Skeletal muscle satellite cell (primary cell): ENCODE results near the gene ACAP1.

Experiments
- H3K27me3 ChIP-seq: 2 replicates; pipeline ENCODE4 v1.7.0; 2013; ENCODE audit warnings: low read length; ENCODE audit not compliant: control insufficient read depth, insufficient read depth
- H3K36me3 ChIP-seq: 2 replicates; pipeline ENCODE4 v1.7.0; 2013; ENCODE audit warnings: mild to moderate bottlenecking, control low read depth, low read length; ENCODE audit not compliant: insufficient read depth
- H3K4me1 ChIP-seq: 2 replicates; pipeline ENCODE4 v1.7.0; 2013; ENCODE audit warnings: low read length; ENCODE audit not compliant: control insufficient read depth, insufficient read depth
- H3K4me2 ChIP-seq: 2 replicates; pipeline ENCODE4 v1.7.0; 2013; ENCODE audit warnings: mild to moderate bottlenecking, low read length
- H3K4me3 ChIP-seq: 2 replicates; pipeline ENCODE4 v1.7.0; 2013; ENCODE audit warnings: low read length
- H3K9ac ChIP-seq: 2 replicates; pipeline ENCODE4 v1.7.0; 2013; ENCODE audit warnings: mild to moderate bottlenecking, low read depth, low read length, moderate library complexity
- H3K9me3 ChIP-seq: replicated peaks from 2 replicates; pipeline ENCODE4 v1.7.0; 2013; ENCODE audit warnings: mild to moderate bottlenecking, control low read depth, low read length

ACAP1 gene

DNA sequence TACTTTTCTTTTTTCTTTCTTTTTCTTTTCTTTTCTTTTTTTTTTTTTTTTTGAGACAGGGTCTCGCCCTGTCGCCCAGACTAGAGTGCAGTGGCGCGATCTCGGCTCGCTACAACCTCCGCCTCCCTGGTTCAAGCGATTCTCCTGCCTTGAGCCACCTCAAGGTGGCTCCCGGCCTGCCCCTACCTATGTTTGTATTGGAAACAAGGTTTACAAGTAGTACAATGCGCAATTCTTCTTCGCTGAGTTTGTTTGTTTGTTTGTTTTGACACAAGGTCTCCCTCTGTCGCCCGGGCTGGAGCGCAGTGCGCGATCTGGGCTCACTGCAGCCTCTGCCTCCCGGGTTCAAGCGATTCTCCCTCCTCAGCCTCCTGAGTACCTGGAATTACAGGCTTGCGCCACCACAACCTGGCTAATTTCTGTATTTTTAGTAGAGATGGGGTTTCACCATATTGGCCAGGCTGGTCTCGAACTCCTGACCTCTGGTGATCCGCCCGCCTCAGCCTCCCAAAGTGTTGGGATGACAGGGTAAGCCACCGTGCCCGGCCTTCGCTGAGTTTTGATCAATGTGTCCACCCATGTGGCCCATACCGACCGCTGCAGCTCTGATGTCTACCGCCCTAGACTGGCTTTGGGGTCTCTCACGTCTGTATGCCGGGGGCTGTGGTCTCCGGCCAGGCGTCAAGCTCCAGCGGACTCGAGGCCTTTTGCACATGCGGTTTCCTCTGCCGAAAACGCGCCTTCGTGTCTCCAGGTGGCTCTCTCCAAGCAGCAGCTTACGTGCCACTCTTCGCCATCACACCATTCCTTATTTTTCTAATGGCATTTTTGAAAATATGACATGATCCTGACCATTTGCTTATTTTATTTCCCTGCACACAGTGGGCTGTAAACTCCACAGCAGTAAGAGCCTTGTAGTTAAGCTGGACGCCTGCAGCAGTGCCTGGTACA lies 40.8 kb upstream of the ACAP1 start:
- Histone ChIP-seq H3K36me3 (no peaks in the 10 kb centered on the region), H3K4me3 (peak overlapping the region; percentile 64), H3K4me1 (peaks cover 10% of the 10 kb centered on the region), H3K4me2 (peak overlapping the region; percentile 80), H3K9me3 (no peaks in the 10 kb centered on the region), H3K27me3 (peaks cover 38% of the 10 kb centered on the region), H3K9ac (no peak overlapping the region)

- H3K36me3 ChIP-seq = no peaks in the 10 kb centered on the region
- H3K4me1 ChIP-seq = peaks cover 10% of the 10 kb centered on the region
- H3K9me3 ChIP-seq = no peaks in the 10 kb centered on the region
- H3K27me3 ChIP-seq = peaks cover 30% of the 10 kb centered on the region
- peak overlapping the region; percentile 31 for H3K9ac ChIP-seq
- H3K4me2 ChIP-seq = peak overlapping the region; percentile 82
- peak overlapping the region; percentile 64 for H3K4me3 ChIP-seq
Measured at GRCh38 chr17:7296189-7296861, 40.0 kb upstream of the ACAP1 start.

DNA sequence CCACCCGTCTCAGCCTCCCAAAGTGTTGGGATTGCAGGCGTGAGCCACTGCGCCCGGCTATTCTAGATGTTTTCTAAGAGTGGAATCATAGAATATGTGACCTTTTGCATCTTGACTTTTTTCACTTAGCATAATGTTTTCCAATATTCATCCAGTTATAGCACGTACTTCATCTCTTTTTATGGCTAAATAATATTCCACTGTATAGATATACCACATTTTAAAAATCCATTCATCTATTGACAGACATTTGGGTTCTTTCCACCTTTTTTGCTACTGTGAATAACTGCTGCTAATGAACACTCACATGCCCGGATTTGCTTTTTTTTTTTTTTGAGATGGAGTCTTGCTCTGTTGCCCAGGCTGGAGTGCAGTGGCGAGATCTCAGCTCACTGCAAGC lies 32.1 kb upstream of the ACAP1 start:
- Histone ChIP-seq H3K36me3 (no peaks in the 10 kb centered on the region), H3K9ac (no peak overlapping the region), H3K4me2 (no peak overlapping the region), H3K4me3 (no peak overlapping the region), H3K9me3 (no peaks in the 10 kb centered on the region), H3K4me1 (peaks cover 1% of the 10 kb centered on the region), H3K27me3 (peaks cover 4% of the 10 kb centered on the region)

- Histone ChIP-seq H3K4me1 (peaks cover 18% of the 10 kb centered on the region), H3K9ac (peak within 1 kb of the TSS; percentile 99), H3K4me3 (peak within 1 kb of the TSS; percentile 85), H3K36me3 (peaks cover 22% of the 10 kb centered on the region), H3K4me2 (peak within 1 kb of the TSS; percentile 83), H3K27me3 (no peaks in the 10 kb centered on the region), H3K9me3 (no peaks in the 10 kb centered on the region)
Measured at GRCh38 chr17:7306911-7307685, 29.2 kb upstream of the ACAP1 start, which contains the start of gene EIF5A. EIF5A (plus strand) TSS chr17:7307628; CDS start chr17:7309636, 2,008 bp downstream.

DNA sequence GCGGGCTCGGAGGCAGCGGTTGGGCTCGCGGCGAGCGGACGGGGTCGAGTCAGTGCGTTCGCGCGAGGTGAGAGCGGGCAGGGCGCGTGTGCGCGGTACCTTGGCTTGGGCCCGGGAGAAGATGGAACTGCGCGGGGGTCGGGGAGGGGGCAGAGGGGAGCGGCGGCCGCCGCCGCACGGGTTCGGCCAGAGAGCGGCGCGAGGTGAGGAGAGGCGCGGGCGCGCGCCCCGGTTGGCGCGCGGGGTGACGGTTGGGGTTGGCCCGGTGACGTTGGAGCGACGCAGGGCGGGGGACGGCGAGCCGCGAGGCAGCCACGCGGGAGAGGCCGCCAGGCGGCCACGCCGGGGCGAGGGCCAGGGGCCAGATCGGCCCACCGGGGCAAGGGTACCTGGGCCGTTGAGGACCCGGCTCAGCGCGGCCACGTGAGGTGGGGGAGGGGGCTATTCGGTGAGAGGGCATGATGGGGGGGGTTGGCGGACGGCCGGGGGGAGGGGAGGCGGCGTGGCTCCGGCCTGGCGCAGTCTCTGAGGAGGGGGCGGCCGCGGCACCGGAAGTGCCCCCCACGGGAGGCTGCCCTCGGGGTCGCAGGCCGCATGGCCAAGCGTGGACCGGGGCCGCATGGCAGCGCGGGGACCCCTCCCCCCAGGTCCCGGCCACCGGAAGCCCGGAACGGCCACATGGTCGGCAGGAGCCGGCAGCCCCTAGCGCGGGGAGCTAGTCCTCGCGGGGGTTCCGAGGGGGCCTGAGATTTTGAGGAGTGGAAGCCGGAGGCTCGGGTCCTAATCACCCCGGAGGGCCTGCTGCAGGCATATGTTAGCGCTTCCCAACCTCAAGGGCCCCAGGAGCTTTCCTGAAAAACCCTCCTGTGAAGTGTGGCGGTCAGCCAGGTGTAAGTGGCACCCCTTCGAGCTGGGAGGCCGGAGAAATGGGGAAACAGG lies 28.4 kb upstream of the ACAP1 start:
- peak overlapping the region; percentile 78 for H3K4me2 ChIP-seq
- no peaks in the 10 kb centered on the region for H3K27me3 ChIP-seq
- peak overlapping the region; percentile 85 for H3K4me3 ChIP-seq

DNA sequence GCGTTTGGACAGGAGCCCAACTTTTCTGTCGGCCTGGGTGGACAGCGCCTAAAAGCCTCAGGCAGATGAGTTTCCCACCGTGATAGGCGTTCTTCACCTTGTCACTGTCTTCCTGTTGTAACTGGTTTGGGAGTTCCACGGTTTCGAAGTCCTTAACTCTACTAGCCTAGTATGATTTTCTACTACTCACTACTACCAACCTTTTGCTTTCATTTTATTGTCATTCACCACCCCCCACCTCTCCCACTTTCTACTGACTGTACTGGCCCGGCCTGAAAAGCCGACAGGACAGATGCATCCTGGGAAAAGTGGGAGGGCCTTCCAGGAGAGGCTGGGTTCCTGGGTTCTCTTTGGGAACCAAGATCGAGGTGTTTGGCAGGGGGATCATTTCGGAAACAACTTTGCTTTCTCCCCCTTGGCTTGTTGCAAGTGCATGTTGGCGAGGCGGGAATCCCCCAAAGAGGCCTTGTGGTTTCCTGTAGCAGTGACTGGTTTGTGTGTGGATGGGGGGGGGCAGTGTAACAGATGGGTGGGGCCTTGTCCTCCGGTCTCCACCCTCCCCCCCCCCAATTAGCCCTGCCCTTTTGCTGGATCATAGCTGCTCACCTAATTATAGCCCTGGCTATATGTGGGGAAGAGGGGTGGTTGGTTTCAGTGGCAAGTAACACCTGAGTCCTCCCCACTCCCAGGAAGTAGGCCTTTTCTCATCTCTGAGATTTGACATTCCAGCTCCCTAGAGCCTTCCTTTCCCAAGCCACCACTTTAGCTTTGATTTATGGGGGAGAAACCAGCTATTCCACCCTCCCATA lies 27.5 kb upstream of the ACAP1 start:
- Histone ChIP-seq H3K36me3 (peaks cover 39% of the 10 kb centered on the region), H3K4me1 (peaks cover 29% of the 10 kb centered on the region)

More for the DNA sequence above, 28.4 kb upstream of the ACAP1 start:
- Histone ChIP-seq H3K9me3 (no peaks in the 10 kb centered on the region), H3K36me3 (peaks cover 30% of the 10 kb centered on the region), H3K9ac (peak overlapping the region; percentile 99), H3K4me1 (peaks cover 20% of the 10 kb centered on the region)

GRCh38 chr17:7309628-7310027 lies 26.7 kb upstream of the ACAP1 start:
- Histone ChIP-seq H3K36me3 (peaks cover 41% of the 10 kb centered on the region), H3K9me3 (no peaks in the 10 kb centered on the region), H3K9ac (peak overlapping the region; percentile 99), H3K4me2 (peak overlapping the region; percentile 78), H3K27me3 (no peaks in the 10 kb centered on the region), H3K4me3 (peak overlapping the region; percentile 85), H3K4me1 (peaks cover 37% of the 10 kb centered on the region)

More for the DNA sequence above, 27.5 kb upstream of the ACAP1 start:
- H3K27me3 ChIP-seq = no peaks in the 10 kb centered on the region
- H3K9ac ChIP-seq = peak overlapping the region; percentile 99
- H3K9me3 ChIP-seq = no peaks in the 10 kb centered on the region
- H3K4me2 ChIP-seq = peak overlapping the region; percentile 78
- peak overlapping the region; percentile 85 for H3K4me3 ChIP-seq

DNA sequence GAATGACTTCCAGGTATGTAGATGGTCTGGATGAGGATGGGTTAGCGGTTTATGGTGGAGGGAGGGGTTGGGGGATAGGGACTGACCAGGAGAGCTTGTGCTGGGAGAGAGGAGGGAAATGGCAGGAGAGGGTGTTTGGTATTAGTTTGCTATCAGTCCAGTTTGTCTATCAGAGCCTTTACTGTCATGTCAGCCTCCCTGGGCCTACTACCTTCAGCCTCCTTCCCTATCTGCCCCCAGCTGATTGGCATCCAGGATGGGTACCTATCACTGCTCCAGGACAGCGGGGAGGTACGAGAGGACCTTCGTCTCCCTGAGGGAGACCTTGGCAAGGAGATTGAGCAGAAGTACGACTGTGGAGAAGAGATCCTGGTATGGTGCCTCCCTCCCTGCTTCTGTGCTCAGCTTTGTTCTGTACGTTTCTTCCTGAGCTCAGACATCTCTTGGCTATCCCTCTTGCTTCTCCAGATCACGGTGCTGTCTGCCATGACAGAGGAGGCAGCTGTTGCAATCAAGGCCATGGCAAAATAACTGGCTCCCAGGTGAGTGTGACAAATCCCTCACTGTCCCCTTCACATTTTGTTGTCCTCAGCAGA lies 25.1 kb upstream of the ACAP1 start:
- peaks cover 48% of the 10 kb centered on the region for H3K36me3 ChIP-seq
- H3K9me3 ChIP-seq = no peaks in the 10 kb centered on the region
- H3K9ac ChIP-seq = no peak overlapping the region
- peak overlapping the region; percentile 78 for H3K4me2 ChIP-seq
- H3K27me3 ChIP-seq = no peaks in the 10 kb centered on the region
- no peak overlapping the region for H3K4me3 ChIP-seq
- peaks cover 44% of the 10 kb centered on the region for H3K4me1 ChIP-seq

- Histone ChIP-seq H3K4me3 (no peak overlapping the region), H3K9me3 (no peaks in the 10 kb centered on the region), H3K9ac (no peak overlapping the region), H3K36me3 (peaks cover 56% of the 10 kb centered on the region), H3K4me2 (peak overlapping the region; percentile 9), H3K4me1 (peaks cover 44% of the 10 kb centered on the region), H3K27me3 (no peaks in the 10 kb centered on the region)
Measured at GRCh38 chr17:7312432-7313087, 23.8 kb upstream of the ACAP1 start.
